ENCODE measurements around the gene FEN1.

FEN1 gene

GRCh38 chr11:61756452-61757212 is 36.1 kb upstream of the FEN1 start:
- Histone ChIP-seq H3K4me1 (ENCODE audit: control insufficient read depth in 1 of 2, insufficient read depth in 2 of 2, low read length in 2 of 2) (peaks cover 52 to 57% of the 10 kb centered on the region in 2 donors), H3K27me3 (ENCODE audit: control insufficient read depth in 1 of 2, insufficient read depth in 2 of 2, low read length in 2 of 2) (no peaks in the 10 kb centered on the region), H3K27ac (ENCODE audit: low read depth, low read length) (peak overlapping the region; percentile 88), H3K9me3 (ENCODE audit: control insufficient read depth in 1 of 2, low read length in 2 of 2) (no peaks in the 10 kb centered on the region), H3K36me3 (ENCODE audit: control insufficient read depth in 1 of 2, insufficient read depth in 2 of 2, low read length in 2 of 2) (peaks cover 0 to 3% of the 10 kb centered on the region in 2 donors), H3K9ac (ENCODE audit: low read depth in 1 of 2, low read length in 2 of 2) (peak overlapping the region; percentile 61 to 94), H3K4me3 (ENCODE audit: low read depth in 1 of 2, low read length in 2 of 2) (peak overlapping the region; percentile 46 to 78)

- peak overlapping the region; percentile 48 to 94 for H3K9ac ChIP-seq (ENCODE audit: low read depth in 1 of 2, low read length in 2 of 2)
- no peaks in the 10 kb centered on the region for H3K9me3 ChIP-seq (ENCODE audit: control insufficient read depth in 1 of 2, low read length in 2 of 2)
- H3K4me3 ChIP-seq (ENCODE audit: low read depth in 1 of 2, low read length in 2 of 2) = peak overlapping the region; percentile 46 to 65
- peaks cover 52% of the 10 kb centered on the region in 2 donors for H3K4me1 ChIP-seq (ENCODE audit: control insufficient read depth in 1 of 2, insufficient read depth in 2 of 2, low read length in 2 of 2)
- H3K27ac ChIP-seq (ENCODE audit: low read depth, low read length) = peak overlapping the region; percentile 77
- peaks cover 0 to 3% of the 10 kb centered on the region in 2 donors for H3K36me3 ChIP-seq (ENCODE audit: control insufficient read depth in 1 of 2, insufficient read depth in 2 of 2, low read length in 2 of 2)
- H3K27me3 ChIP-seq (ENCODE audit: control insufficient read depth in 1 of 2, insufficient read depth in 2 of 2, low read length in 2 of 2) = no peaks in the 10 kb centered on the region
Observed at GRCh38 chr11:61757213-61757862, 35.4 kb upstream of the FEN1 start.

GRCh38 chr11:61760946-61761345 is 31.8 kb upstream of the FEN1 start:
- no peaks in the 10 kb centered on the region for H3K9me3 ChIP-seq (ENCODE audit: control insufficient read depth in 1 of 2, low read length in 2 of 2)
- no peak overlapping the region for H3K4me3 ChIP-seq (ENCODE audit: low read depth in 1 of 2, low read length in 2 of 2)
- H3K27ac ChIP-seq (ENCODE audit: low read depth, low read length) = no peak overlapping the region
- peaks cover 29 to 30% of the 10 kb centered on the region in 2 donors for H3K4me1 ChIP-seq (ENCODE audit: control insufficient read depth in 1 of 2, insufficient read depth in 2 of 2, low read length in 2 of 2)
- H3K27me3 ChIP-seq (ENCODE audit: control insufficient read depth in 1 of 2, insufficient read depth in 2 of 2, low read length in 2 of 2) = peaks cover 0 to 3% of the 10 kb centered on the region in 2 donors
- H3K36me3 ChIP-seq (ENCODE audit: control insufficient read depth in 1 of 2, insufficient read depth in 2 of 2, low read length in 2 of 2) = peaks cover 0 to 3% of the 10 kb centered on the region in 2 donors
- H3K9ac ChIP-seq (ENCODE audit: low read depth in 1 of 2, low read length in 2 of 2) = no peak overlapping the region

- Histone ChIP-seq H3K36me3 (ENCODE audit: control insufficient read depth in 1 of 2, insufficient read depth in 2 of 2, low read length in 2 of 2) (peaks cover 0 to 8% of the 10 kb centered on the region in 2 donors), H3K4me3 (ENCODE audit: low read depth in 1 of 2, low read length in 2 of 2) (no peak overlapping the region), H3K9me3 (ENCODE audit: control insufficient read depth in 1 of 2, low read length in 2 of 2) (no peaks in the 10 kb centered on the region), H3K4me1 (ENCODE audit: control insufficient read depth in 1 of 2, insufficient read depth in 2 of 2, low read length in 2 of 2) (peaks cover 22 to 23% of the 10 kb centered on the region in 2 donors), H3K27me3 (ENCODE audit: control insufficient read depth in 1 of 2, insufficient read depth in 2 of 2, low read length in 2 of 2) (peaks cover 0 to 3% of the 10 kb centered on the region in 2 donors), H3K27ac (ENCODE audit: low read depth, low read length) (no peak overlapping the region), H3K9ac (ENCODE audit: low read depth in 1 of 2, low read length in 2 of 2) (no peak overlapping the region)
Observed at GRCh38 chr11:61761440-61762222, 31.1 kb upstream of the FEN1 start.

GRCh38 chr11:61762223-61762615 is 30.5 kb upstream of the FEN1 start:
- peaks cover 18 to 23% of the 10 kb centered on the region in 2 donors for H3K4me1 ChIP-seq (ENCODE audit: control insufficient read depth in 1 of 2, insufficient read depth in 2 of 2, low read length in 2 of 2)
- peaks cover 0 to 3% of the 10 kb centered on the region in 2 donors for H3K27me3 ChIP-seq (ENCODE audit: control insufficient read depth in 1 of 2, insufficient read depth in 2 of 2, low read length in 2 of 2)
- peaks cover 0 to 12% of the 10 kb centered on the region in 2 donors for H3K36me3 ChIP-seq (ENCODE audit: control insufficient read depth in 1 of 2, insufficient read depth in 2 of 2, low read length in 2 of 2)
- no peak overlapping the region for H3K4me3 ChIP-seq (ENCODE audit: low read depth in 1 of 2, low read length in 2 of 2)
- no peak overlapping the region for H3K27ac ChIP-seq (ENCODE audit: low read depth, low read length)
- H3K9ac ChIP-seq (ENCODE audit: low read depth in 1 of 2, low read length in 2 of 2) = no peak overlapping the region
- H3K9me3 ChIP-seq (ENCODE audit: control insufficient read depth in 1 of 2, low read length in 2 of 2) = no peaks in the 10 kb centered on the region

- Histone ChIP-seq H3K4me3 (ENCODE audit: low read depth in 1 of 2, low read length in 2 of 2) (no peak overlapping the region), H3K9ac (ENCODE audit: low read depth in 1 of 2, low read length in 2 of 2) (no peak overlapping the region), H3K4me1 (ENCODE audit: control insufficient read depth in 1 of 2, insufficient read depth in 2 of 2, low read length in 2 of 2) (peaks cover 12 to 19% of the 10 kb centered on the region in 2 donors), H3K27ac (ENCODE audit: low read depth, low read length) (no peak overlapping the region), H3K36me3 (ENCODE audit: control insufficient read depth in 1 of 2, insufficient read depth in 2 of 2, low read length in 2 of 2) (peaks cover 0 to 12% of the 10 kb centered on the region in 2 donors), H3K27me3 (ENCODE audit: control insufficient read depth in 1 of 2, insufficient read depth in 2 of 2, low read length in 2 of 2) (peaks cover 0 to 3% of the 10 kb centered on the region in 2 donors), H3K9me3 (ENCODE audit: control insufficient read depth in 1 of 2, low read length in 2 of 2) (no peaks in the 10 kb centered on the region)
Observed at GRCh38 chr11:61762798-61763197, 29.9 kb upstream of the FEN1 start.

- peaks cover 0 to 3% of the 10 kb centered on the region in 2 donors for H3K27me3 ChIP-seq (ENCODE audit: control insufficient read depth in 1 of 2, insufficient read depth in 2 of 2, low read length in 2 of 2)
- H3K4me3 ChIP-seq (ENCODE audit: low read depth in 1 of 2, low read length in 2 of 2) = no peak overlapping the region
- H3K9ac ChIP-seq (ENCODE audit: low read depth in 1 of 2, low read length in 2 of 2) = no peak overlapping the region
- no peak overlapping the region for H3K27ac ChIP-seq (ENCODE audit: low read depth, low read length)
- no peaks in the 10 kb centered on the region for H3K9me3 ChIP-seq (ENCODE audit: control insufficient read depth in 1 of 2, low read length in 2 of 2)
- peaks cover 7 to 14% of the 10 kb centered on the region in 2 donors for H3K4me1 ChIP-seq (ENCODE audit: control insufficient read depth in 1 of 2, insufficient read depth in 2 of 2, low read length in 2 of 2)
- H3K36me3 ChIP-seq (ENCODE audit: control insufficient read depth in 1 of 2, insufficient read depth in 2 of 2, low read length in 2 of 2) = peaks cover 0 to 8% of the 10 kb centered on the region in 2 donors
Observed at GRCh38 chr11:61763930-61764605, 28.6 kb upstream of the FEN1 start.

- no peak overlapping the region for H3K4me3 ChIP-seq (ENCODE audit: low read depth in 1 of 2, low read length in 2 of 2)
- H3K4me1 ChIP-seq (ENCODE audit: control insufficient read depth in 1 of 2, insufficient read depth in 2 of 2, low read length in 2 of 2) = peaks cover 7 to 14% of the 10 kb centered on the region in 2 donors
- H3K36me3 ChIP-seq (ENCODE audit: control insufficient read depth in 1 of 2, insufficient read depth in 2 of 2, low read length in 2 of 2) = peaks cover 0 to 8% of the 10 kb centered on the region in 2 donors
- no peaks in the 10 kb centered on the region for H3K9me3 ChIP-seq (ENCODE audit: control insufficient read depth in 1 of 2, low read length in 2 of 2)
- peaks cover 0 to 3% of the 10 kb centered on the region in 2 donors for H3K27me3 ChIP-seq (ENCODE audit: control insufficient read depth in 1 of 2, insufficient read depth in 2 of 2, low read length in 2 of 2)
- peak overlapping the region in 1 of 2 donors; percentile 25 for H3K9ac ChIP-seq (ENCODE audit: low read depth in 1 of 2, low read length in 2 of 2)
- H3K27ac ChIP-seq (ENCODE audit: low read depth, low read length) = no peak overlapping the region
Observed at GRCh38 chr11:61764606-61765260, 28.0 kb upstream of the FEN1 start.

GRCh38 chr11:61765550-61766253 is 27.0 kb upstream of the FEN1 start:
- peaks cover 0 to 3% of the 10 kb centered on the region in 2 donors for H3K27me3 ChIP-seq (ENCODE audit: control insufficient read depth in 1 of 2, insufficient read depth in 2 of 2, low read length in 2 of 2)
- H3K9me3 ChIP-seq (ENCODE audit: control insufficient read depth in 1 of 2, low read length in 2 of 2) = no peaks in the 10 kb centered on the region
- no peak overlapping the region for H3K27ac ChIP-seq (ENCODE audit: low read depth, low read length)
- no peak overlapping the region for H3K4me3 ChIP-seq (ENCODE audit: low read depth in 1 of 2, low read length in 2 of 2)
- H3K36me3 ChIP-seq (ENCODE audit: control insufficient read depth in 1 of 2, insufficient read depth in 2 of 2, low read length in 2 of 2) = peaks cover 0 to 8% of the 10 kb centered on the region in 2 donors
- H3K4me1 ChIP-seq (ENCODE audit: control insufficient read depth in 1 of 2, insufficient read depth in 2 of 2, low read length in 2 of 2) = peaks cover 7 to 14% of the 10 kb centered on the region in 2 donors
- H3K9ac ChIP-seq (ENCODE audit: low read depth in 1 of 2, low read length in 2 of 2) = no peak overlapping the region

Data from duodenal mucosa (tissue), 2 donors.